ENCODE measurements around the gene C10orf67.

DNA sequence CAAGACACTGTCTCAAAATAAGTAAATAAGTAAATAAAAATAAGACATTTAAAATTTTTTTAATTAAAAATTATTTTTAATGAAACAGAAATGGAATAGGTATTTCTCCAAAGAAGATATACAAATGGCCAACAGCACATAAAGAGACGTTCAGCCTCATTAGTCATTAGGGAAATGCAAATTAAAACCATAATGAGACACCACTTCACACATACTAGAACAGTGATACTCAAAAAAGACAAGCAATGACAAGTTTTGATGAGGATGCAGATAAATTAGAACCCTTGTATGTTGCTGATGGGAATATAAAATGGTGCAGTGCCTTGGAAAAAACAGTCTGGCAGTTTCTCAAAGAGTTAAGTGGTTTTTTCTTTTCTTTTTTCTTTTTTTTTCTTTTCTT lies 26.5 kb upstream of the C10orf67 start:
- no peak for TF ChIP-seq POLR2A (IDR thresholded peaks at IDR 0.05)
- TF ChIP-seq, protein P1, sequence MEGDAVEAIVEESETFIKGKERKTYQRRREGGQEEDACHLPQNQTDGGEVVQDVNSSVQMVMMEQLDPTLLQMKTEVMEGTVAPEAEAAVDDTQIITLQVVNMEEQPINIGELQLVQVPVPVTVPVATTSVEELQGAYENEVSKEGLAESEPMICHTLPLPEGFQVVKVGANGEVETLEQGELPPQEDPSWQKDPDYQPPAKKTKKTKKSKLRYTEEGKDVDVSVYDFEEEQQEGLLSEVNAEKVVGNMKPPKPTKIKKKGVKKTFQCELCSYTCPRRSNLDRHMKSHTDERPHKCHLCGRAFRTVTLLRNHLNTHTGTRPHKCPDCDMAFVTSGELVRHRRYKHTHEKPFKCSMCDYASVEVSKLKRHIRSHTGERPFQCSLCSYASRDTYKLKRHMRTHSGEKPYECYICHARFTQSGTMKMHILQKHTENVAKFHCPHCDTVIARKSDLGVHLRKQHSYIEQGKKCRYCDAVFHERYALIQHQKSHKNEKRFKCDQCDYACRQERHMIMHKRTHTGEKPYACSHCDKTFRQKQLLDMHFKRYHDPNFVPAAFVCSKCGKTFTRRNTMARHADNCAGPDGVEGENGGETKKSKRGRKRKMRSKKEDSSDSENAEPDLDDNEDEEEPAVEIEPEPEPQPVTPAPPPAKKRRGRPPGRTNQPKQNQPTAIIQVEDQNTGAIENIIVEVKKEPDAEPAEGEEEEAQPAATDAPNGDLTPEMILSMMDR (IDR thresholded peaks at IDR 0.05): no peak

All from gastroesophageal sphincter (tissue), 3 donors.